DMS53 treated with DMSO at 0.1 percent for 48 hours (cell line): ENCODE data around the gene MTAP.
"Not testable (repeated sequence)": the region's sequence is repeated elsewhere in the genome, so short reads cannot be mapped to it uniquely, and the experiment has no call there.

ENCODE experiments used
- DNase-seq: peaks from one replicate; lab custom pipeline; 2025; ENCODE audit not compliant: unreplicated experiment; lab: John Stamatoyannopoulos, UW

MTAP gene

DNA sequence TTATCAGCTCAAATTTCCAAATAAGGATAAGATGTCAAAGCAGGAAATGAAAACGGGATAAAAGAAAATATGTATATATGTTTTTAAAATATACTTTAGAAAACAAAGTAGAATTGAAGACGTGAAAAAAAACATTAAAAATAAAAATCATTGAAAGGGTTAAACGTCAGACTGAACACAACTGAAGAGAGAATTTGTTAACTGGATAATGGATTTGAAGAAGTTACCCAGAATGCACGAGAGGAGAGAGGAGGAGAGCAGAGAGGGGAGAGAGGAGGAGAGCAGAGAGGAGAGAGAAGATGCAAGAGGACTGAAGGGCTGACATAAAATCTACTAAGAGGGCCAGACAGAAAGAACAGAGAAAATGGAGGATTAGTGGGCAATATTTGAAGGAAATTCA, 103.8 kb downstream of the MTAP start:
- no peak for DNase-seq

DNA sequence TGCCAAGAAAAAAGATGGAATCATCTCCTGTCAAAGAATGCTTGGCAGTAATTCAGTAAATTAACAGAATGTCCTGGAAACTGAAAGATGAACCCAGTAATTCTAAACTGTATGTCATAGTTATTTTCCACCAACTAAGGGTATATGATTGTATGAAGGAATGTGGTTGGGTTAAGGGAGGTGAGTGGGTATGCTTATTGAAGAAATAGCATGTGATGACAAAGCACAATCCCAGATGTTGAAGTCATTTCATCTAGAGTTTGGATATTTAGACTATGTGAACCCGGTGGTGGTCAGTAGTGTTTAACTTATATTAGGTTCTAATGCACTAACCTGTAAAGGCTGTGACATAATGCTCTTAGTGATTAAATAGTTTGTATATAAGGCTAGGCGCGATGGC, 104.4 kb downstream of the MTAP start:
- DNase-seq = no peak

DNA sequence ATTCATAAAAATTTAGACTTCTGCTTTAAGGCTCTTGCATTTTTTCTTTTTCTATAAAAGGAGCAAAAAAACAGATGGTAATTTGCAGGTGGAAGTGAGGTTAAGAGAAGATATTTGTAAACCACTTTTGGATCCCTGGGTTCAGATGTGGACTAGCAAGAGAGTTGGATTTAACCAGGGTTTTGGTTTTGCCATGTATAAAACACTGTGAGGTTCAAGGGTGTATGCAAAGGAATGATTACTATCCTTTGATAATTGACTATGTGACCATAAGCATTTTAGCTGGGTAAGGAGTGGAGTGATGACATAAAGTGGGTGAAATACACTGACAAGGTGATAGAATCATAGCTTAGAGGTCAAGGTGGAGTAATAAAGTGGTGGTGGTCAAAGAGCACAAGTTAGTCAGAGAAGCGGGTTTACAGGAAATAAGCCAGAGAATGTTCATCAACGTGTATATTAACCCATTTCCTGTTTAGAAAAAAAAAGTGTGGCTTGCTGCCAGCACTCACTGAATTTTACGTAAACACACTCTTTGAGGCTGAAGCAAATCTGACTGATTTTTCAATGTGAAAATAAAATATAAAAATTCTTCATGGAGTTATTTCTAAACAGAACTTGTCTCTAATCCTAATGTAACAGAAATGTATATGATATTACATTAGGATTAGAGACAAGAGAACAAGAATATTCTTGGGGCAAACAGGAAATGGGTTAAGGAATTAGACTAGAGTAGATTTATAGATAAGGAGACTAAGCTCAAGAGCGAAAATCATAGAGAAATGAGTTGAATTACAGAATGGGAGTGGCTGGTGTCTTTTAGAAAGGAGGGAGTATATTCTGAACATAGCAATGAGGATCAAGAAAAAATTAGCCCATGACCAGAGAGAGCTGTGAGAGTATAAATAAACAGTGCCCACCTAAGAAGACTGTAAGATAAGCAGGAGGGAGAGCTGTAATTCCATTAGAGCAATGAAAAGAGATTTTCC, 117.2 kb downstream of the MTAP start:
- DNase-seq = peak; percentile 64

DNA sequence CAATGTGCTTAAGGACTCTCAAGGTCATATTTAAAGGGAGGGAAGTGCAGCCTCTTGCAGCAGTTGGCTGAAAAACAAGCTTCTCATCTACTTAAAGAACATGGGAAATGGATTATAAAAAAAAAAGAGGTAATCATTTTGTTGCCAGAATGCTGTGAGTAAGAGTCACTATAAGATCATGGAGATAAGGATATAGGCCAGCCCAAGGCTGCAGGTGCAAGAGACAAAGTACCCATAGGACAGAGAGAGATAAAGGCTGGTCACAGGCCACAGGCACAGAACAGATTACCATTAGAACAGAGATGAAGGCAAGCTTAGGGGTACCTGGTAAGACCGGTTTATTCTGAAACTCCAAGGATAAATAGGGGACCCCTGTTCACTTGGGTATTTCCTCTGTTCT, 121.3 kb downstream of the MTAP start:
- no peak for DNase-seq

DNA sequence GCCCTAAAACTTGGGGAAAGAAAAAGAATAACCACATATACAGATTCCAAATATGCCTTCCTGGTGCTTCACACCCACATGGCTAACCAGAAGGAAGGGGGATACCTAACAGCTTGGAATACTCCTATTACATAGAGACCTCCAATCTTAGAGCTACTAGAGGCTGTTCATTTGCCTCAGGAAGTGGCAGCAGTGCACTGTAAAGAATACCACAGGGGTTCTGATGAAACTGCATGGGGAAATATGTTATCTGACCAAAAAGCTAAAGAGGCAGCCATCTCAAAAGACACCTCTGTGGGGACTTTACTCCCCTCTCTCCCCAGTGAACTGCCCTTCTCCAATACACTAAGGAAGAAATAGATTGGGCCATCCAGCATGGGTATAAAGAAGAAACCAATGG, 125.3 kb downstream of the MTAP start:
- DNase-seq = no peak

DNA sequence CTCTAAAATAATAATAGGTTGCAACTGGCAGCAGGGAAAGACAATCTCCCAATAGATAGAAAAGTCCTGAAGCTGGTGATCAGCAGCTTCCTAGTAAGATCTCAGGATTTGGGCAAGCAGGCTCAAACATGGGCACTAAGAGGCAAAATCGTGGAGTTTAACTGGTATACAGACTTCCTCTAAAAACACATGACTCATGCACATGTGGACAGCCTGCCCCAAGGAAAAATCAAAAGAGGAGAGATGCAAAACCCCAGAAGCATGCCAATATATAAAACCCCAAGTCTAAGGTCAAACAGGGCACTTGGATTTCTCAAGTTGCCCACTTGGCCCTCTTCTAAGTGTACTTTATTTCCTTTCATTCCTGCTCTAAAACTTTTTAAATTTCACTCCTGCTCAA, 129.0 kb downstream of the MTAP start:
- DNase-seq = no peak

DNA sequence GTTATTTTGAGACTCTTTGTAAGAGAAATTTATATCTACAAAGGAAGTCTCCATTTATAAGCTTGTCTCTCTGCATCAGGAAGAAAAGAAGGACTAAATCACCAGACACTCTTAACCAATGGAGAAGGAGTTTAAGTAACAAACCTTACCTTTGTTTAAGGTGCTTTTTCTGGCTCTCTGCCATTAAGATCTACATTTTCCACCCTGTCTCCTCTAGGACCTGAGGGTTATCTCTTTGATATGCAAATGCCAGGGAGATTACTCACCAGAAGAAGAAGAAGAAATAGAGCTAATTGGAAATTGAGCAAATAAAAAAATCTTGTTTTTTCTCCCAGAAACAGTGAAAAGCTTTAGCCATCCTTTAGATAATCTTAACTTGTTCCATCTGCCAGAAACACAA, 130.8 kb downstream of the MTAP start:
- DNase-seq = no peak

DNA sequence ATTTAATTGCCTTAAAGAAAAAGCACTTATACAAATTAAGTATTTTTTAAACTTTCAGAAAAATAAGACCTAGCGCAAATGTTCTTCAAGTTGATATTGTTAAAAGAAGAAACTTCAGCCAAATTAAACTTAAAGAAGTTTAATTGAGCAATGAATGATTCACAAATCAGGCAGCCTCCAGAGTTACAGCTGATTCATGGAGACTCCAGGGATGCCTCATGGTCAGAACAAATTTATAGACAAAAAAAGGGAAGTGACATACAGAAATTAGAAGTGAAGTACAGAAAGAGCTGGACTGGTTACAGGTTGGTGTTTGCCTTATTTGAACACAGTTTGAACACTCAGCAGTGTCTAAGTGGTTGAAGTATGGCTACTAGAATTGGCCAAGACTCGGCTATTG, 131.4 kb downstream of the MTAP start:
- DNase-seq = no peak

DNA sequence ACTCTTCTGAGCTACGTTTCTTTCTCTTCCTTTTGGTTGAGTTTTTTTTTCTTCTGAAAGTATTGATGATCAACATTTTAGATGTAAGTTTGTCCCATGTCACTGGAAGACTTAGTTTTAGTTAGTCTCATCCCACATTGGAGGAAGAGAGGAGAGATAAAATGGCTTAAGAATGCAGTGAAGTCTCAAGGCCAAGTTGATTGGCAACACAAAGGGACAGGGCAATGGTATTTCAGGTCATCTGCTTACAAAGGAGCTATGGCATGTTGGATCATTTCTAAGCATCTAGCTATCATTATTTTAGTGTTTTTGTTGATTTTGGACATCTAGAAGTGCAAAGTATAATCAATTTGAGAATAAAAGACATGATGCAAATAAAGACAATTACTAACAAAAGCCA, 133.2 kb downstream of the MTAP start:
- DNase-seq = no peak

DNA sequence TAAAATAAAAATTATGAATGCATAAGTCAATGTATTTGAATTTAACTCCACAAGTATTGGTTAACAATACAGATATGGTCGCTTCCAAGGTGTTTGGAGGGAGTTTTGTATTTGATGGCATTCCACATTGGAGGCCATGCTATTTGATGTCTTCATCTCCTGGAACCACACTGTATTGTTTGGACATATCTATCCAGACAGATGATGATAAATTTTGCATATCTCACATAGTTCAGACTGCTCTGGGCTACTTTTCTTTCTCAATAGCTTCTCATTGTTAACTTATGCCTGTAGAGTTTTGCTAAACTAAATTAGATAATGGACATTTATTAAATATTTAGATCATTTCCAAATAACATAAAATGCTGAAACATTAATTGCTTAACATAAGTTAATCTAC, 133.7 kb downstream of the MTAP start:
- no peak for DNase-seq

DNA sequence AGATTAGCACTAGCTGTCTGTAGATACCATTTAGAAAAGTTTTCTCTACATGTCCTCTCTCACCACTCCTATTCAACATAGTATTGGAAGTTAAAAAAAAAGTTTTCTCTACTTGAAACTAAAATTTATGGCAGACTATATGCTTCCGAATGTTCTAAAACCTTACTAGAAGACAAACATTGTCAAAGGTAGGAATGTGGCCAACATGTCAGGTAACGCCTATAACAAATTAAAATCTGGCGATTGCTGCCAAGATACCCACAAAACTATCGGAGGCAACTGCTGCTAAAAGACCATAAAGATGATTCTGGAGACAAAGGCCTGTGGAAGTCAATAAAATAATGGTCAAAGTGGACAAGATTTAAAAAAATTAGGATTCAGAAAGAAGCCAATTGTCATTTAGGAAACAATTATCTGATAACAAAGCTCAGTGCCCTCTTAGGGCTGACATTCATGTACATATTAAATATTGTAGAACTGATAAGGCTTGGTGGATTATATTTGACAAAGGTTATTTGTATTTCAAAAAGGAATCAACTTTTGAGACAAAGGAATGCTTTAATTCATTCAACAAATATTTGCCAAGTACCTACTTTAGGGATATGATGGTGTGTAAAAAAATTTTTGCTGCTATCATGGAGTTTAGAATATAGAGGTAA, 139.0 kb downstream of the MTAP start:
- DNase-seq = no peak

DNA sequence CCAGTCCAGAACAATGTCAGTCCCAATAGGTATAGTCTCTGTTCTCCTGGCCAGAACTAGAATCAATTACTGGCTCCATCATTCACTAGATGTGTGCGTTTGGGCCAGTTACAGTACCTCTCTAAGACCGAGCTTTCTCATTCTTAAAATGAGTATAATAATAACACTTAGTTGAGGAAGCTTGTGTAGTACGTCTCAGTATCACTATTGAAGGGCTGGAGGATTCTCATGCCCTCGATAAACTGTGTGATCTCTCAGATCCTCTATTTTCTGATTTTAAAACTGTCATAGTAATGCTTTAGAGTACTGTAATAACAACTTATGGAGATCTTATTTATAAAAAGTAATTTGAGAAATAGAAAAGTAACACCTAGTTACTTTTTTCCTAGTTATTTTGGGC, 141.0 kb downstream of the MTAP start:
- DNase-seq = no peak

DNA sequence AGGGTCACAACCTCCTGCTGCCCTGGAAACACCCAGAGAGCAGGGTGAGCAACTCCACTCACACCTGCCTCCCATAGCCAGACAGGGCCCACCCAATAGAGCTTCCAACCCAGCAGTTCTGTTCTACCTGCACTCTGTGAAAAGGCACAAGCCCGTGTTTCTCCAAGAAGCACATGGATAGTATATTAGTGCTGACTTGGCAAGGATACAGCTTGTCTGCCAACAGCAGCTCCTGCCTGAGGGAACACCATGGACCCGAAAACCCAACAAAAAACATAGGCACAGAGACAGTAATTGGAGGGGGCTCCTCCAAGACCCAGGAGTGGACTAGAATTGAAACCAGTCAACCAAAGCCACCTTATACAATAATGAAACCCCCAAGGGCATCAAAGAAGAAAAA, 143.2 kb downstream of the MTAP start:
- DNase-seq = no peak

DNA sequence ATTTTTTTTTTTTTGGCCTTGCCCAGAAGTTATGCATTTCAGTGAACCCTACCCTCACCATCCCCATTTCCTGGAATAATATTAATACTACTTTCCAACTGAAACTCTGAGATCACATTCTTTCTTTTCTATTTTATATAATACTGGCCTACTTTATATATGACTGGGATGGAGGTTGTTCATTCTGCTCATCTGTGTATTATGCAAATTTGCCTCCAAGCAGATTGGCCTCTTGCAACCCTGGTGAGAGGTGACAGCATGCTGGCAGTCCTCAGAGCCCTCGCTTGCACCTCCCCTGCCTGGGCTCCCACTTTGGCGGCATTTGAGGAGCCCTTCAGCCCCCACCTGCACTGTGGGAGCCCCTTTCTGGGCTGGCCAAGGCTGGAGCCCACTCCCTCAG, 156.4 kb downstream of the MTAP start:
- DNase-seq = no peak

DNA sequence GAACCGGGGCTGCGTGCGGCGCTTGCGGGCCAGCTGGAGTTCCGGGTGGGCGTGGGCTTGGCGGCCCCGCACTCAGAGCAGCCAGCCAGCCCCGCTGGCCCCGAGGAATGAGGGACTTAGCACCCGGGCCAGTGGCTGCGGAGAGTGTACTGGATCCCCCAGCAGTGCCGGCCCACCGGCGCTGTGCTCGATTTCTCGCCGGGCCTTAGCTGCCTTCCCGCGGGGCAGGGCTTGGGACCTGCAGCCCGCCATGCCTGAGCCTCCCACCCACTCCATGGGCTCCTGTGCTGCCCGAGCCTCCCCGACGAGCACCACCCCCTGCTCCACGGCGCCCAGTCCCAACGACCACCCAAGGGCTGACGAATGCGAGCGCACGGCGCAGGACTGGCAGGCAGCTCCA, 156.8 kb downstream of the MTAP start:
- DNase-seq = not testable (repeated sequence)

DNA sequence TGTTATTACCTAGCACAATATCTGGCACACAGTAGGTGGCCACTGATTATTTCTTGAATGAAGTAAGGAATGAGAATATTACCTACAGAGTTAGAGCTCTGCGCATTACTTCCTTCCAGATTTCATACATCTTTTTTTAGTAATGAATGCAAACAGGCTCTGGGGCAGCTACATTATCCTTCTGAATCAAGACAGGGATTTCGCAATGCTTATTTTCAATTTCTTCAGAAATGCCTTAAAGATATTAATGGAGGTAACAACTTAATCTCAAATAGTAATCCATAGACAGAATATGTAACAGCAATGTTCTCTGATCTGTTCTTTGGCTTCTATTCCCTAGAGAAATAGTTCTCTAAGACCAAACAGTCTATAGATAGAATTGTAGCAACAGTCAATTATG, 159.1 kb downstream of the MTAP start:
- DNase-seq = no peak

DNA sequence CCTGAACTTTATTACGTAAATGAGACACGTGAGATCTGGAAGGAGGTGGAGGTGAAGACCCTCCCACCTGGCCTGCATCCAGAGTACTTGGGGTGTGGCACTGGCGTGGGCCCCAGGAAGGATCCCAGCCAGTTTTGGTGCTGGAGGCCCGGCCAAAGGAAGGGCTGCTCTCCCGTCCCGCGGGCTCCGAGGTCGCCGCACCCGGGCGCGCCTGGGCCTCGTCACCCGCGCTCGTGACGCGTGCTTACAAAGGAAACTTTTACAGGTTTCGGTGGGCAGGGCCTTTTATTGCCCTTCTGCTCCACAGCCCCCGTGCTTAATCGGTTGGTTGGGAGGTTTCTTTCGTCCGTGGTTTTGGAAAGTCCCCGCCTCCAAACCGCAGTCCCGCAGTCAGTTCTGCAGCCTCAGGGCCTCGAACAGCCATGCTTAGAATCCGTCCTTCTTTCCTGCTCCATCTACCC, 162.5 kb downstream of the MTAP start:
- peak; percentile 16 for DNase-seq

DNA sequence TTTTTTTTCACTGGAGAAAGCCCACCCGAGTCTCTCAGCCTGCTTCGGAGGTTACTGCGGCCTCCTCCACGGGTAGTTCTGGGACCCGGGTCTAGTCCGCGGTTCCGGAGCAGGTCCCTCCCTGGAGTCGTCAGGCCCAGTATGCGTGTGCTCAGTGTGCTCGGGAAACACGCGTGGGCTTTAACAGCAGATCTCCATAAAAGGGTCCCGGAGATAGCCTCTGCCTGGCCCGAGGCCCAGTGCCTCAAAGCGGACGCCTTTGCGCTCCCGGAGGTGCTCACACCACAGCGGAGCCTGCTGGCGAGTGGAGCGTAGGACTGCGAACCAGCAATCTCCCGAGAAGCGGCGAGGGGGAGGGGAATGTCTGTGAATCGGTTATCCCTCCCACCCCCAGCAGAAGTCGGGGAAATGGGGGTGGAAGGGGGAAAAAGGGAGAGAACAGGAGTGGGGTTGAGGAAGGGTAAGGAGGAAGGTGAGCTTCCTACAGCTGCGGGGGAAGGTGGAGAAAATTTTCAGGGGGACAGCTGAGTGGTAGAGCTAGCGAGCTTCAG, 163.0 kb downstream of the MTAP start:
- peak; percentile 50 for DNase-seq

DNA sequence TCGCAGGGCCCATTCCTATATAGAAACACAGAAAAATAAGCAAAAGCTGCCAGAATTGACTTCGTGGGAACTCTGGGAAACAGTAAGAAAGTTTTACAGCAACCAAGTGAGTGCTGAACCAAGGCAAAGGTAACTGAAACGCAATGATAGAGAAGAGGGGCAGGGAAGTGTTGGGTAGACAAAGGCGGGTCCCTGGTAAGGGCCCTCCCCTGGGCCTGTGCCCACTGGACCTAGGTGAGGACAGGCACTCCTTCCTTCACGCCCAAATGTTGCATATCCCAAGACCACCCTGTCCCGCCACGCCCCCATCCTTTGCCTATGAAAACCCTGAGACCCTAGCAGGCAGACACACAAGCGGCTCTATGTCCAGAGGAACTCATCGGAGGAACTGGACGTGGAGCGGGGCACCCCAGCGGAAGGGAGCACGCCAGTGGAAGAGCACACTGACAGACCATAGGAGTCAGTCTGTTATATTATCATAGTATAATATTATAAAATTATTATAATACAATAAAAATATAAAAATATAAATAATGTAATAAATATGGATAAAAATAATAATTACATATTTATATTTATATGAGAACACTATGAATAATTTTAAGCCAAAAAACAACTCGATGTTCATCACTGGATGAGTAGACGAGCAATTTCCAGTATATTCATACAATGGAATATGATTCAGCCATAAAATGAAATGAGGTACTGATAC, 163.9 kb downstream of the MTAP start:
- DNase-seq = no peak

DNA sequence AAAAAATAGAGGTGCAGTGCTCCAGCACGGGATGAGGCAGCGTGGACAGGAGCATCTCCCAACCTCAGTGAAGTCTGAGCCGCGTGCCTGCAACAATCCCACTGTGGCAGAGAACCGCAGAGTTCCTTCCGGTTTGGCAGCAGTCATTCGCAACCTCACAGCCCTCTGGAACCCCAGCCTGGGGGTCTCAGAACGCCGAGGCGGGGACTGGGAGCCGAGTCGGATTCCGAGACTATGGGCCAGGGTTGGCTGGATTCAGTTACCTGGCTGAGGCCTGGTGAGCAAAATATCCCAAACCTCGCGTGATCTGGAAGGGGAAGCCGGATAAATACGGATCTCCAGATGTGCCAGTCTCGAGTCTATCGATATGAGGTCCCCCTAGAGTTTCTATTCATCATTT, 164.7 kb downstream of the MTAP start:
- DNase-seq = no peak

DNA sequence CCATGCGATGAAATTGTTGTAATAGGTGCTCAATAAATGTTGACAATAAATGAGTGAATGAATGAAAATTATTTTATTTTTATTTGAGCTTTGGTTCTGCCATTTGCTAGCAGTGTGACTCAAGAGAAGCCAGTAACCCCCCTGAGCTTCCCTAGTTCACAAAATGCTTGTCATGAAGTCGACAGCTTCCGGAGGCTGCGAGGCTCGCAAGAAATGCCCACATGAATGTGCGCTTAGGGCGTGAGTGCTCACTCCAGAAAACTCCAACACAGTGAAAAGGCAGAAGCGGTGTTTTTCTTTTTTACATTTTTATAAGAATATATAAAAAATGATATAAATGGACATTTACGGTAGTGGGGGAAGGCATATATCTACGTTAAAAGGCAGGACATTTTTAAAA, 165.3 kb downstream of the MTAP start:
- no peak for DNase-seq
